ENCODE measurements around the gene KCNH5.
"Not testable (repeated sequence)": the region's sequence is repeated elsewhere in the genome, so short reads cannot be mapped to it uniquely, and the experiment has no call there.

Gene KCNH5

DNA sequence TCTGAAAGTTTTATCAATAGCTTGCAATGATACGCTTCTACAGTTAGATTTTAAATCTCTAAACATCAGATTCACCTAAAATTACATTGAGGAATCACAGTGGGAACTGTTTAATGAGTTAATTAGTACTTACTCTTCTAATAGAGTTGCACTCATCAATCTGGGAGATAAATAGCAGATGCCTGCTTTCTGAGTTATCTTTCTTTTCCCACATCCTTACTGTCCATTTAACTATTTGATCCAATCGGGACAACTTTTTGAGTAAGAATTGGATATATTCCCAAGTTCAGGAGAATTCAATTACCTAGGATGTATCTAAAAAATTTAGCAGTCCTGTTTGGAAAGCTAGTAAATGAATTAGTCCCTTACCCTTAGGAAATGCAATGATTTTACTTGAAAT is 162.3 kb downstream of the KCNH5 start:
- DNase-seq, result no peak

DNA sequence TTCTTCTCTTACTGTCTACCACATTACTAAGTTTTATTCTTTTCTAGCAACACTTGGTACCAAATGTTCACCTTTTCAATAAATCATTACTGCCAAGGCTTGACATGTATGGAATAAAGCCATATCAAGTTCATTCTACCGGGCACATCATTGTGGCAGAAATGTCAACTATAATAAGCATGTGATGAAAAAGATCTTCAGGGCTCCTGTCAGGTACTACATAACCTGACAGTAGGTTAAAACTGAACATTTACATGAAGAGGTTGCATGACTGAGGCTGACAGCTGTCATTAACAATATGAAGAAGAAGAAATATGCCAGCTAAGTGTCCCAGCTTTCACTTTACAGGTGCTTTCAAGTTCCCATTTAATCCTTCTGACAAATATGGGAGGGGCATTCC is 178.9 kb downstream of the KCNH5 start:
- DNase-seq, result no peak

DNA sequence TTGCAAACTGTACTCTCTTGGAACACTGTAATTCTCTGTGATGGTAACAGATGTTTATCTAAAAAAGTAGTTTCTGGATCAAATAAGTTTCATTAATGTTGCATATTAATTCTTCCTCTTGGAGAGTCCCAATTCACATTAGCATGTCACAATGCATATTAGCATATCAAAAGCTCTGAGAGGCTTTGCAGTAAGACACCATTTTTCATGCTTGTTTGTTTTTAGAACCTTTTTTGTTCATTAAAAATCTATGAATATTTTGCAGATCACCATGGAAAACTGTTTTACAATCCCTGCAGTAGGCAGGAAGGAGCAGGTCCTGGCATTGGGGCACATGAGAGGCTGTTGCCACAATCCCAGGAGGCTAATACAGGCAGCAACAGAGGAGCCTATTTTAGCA is 180.7 kb downstream of the KCNH5 start:
- no peak for DNase-seq

DNA sequence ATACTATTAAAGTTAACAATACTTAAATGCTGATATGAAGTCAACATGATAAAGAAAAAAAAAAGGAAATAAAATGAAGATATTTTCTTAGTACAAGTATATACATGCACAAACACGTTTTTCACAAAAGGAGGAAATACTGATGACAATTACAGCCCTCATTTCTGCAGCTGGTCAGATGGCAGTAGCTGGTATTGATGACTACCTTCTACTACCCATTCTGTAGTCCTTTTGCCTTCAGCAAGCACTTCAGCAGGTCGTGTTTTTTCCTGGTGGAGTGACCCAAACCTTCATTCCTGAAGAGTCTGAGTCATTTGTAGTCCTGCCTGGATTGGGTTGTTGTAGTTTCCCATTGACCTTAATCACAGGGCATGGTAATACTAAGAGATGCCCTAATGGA is 187.2 kb downstream of the KCNH5 start:
- not testable (repeated sequence) for DNase-seq

DNA sequence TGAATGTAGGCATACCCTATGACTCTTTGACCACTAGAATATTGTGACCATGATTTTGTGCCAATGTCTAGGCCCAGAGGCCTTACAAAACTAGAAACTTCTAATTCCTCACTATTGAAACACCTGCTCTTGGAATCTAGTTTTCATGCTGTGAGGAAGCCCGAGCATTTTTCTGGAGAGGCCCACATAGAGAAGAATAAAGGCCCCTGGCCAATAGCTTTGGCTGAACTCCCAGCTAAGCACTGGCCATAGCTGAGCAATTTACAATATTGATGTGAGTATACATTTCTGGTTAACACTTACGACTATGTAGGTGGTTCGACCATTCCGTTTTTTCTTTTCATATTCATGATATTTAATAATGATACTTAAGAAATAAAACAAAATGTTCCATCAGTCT is 190.3 kb downstream of the KCNH5 start:
- no peak for DNase-seq

DNA sequence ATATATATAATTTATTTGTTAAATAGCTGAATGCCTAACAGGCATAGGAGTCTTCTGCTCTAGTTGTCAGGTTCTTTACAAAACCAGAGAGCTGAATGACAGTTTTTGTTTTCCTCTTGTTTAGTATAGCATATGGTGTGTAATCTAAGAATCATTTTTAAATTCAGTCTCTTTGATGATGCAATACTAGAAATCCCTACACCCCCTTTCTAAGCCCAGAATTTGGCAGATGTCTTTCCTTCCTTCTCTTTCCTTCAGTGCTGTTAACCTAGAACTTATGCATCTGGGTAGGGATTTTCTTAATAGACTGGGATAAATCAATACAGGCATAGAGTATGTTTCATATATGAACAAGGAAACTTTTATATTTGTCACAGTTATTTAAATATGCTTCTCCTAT is 198.1 kb downstream of the KCNH5 start:
- no peak for DNase-seq

DNA sequence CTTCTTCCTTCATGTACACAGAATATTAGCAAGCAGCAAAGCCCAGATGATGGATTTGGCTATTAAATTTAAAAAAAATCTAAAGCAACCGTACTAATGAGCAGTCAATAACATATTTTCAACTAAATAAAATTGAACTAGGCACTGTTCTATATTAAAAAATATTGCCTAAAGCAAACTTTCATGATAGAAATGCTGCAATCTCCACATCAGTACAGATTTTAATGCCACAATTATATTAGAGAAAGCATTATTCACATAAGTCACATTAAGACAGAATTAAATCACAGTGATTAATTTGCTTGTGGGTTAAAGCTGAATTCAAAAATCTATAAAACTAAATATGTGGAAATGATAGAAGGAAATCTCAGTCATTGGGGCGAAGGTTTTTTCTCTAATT is 200.7 kb downstream of the KCNH5 start:
- DNase-seq, result no peak

DNA sequence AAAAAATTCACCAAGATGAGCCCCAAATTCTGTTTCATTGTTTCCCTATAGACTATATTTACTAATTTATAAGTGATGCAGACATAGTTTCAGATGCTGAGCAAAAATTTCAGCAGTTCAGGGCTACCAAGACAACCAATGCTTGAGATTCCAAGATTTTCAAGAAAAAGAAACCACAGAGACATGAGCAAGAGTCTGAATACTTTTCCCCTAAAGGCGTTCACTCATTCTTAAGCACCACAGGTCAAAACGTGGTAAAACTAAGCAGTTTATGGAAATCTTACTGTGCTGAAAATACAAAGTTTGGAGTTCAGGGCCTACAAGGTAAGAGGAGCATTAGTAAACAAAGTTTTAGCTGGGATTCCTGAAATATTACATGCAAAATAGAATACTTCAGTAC is 221.2 kb downstream of the KCNH5 start:
- DNase-seq, result no peak

DNA sequence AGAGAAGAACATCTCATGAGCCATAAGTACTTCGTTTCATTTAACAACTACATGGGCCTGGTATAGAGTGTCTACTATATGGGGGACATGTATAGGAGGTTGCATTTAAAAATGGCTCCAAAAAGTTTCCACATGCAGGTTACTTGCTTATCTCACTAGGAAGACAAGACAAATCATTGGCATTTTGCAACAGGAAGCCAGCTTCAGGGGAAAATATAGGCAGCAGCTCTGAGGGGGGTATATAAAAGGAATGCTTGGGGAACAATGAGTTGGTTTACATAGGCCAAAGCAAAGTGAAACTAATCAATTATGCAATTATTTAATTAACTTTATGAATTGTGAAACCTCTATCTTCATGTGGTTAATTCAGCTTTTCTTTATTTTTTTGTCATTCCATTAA is 225.3 kb downstream of the KCNH5 start:
- no peak for DNase-seq

DNA sequence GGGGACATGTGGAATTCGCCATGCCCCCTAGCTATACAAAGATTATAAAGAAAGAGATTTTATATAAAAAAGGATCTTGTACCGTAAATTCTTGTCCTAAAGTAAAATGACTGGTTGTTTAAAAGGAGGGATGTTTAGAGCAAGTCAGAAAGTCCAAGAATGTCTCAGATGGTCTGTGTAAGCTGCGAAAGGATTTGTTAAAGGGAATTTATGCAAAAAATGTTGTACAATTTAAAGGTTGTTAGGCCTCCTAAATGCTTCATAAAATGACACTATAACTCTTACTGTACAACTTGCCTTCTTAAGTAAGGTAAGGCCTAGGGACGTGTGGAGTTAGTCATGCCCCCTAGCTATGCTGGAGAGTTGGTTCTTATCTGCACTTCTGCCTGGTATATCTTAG is 237.6 kb downstream of the KCNH5 start:
- DNase-seq, result no peak

DNA sequence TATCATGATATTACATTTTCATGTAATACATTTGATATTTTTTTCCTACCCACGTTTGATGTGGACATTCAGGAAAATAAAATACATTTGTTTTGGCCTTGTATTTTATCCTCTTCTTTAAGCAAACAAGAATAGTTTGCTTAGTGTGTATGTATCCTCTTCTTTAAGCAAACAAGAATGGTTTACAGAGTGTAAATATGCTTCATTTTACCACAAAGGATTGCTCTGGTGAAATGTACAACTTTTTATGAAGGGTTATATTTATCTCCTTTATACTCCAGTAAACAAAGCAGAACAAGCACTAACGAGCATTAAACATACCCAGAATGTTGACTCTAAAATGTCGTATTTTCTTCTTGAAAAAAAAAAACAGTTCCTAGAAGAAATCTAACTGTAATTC is 244.7 kb downstream of the KCNH5 start:
- DNase-seq, result no peak

DNA sequence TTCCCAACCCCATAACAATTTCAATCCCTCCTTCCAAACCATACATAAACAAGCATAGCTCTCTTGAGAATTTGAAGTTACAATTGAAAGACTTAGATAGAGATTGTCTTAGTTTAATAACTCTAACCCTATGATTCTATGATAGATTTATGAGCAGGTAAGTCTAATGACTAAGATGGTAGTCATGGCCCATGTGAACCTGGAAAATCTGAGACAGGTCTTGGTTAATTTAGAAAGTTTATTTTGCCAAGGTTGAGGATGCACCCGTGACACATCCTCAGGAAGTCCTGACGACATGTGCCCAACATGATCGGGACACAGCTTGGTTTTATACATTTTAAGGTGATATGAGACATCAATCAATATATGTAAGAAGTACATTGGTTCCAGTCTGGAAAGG is 248.8 kb downstream of the KCNH5 start:
- no peak for DNase-seq

DNA sequence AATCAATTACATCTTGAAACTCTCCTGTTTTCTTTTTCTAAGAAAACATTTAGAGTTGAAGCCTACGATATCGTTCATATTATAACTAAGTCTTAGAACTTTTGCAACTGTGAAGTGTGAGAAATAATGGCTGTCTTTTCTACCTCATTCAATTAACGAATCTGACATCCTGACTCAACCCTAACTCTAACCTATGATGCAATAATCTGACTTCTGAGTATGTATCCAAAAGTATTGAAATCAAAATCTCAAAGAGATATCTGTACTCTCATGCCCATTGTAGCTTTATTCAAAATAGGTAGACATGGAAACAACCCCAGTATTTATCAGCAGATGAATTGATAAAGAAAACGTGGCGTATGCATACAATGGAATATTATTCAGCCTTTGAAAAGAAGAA is 252.7 kb downstream of the KCNH5 start:
- no peak for DNase-seq

DNA sequence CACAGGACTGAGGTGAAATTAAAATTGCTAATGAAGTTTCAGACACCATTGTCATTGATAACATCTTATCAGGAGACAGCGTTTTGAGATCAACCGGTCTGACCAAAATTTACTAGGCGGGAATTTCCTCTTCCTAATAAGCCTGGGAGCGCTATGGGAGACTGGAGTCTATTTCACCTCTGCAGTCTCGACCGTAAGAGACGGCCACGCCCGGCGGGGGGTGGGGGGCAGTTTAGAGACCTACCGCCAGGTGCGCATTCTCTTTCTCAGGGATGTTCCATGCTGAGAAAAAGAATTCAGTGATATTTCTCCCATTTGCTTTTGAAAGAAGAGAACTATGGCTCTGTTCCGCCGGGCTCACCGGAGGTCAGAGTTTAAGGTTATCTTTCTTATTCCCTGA is 263.9 kb downstream of the KCNH5 start:
- DNase-seq, result not testable (repeated sequence)

DNA sequence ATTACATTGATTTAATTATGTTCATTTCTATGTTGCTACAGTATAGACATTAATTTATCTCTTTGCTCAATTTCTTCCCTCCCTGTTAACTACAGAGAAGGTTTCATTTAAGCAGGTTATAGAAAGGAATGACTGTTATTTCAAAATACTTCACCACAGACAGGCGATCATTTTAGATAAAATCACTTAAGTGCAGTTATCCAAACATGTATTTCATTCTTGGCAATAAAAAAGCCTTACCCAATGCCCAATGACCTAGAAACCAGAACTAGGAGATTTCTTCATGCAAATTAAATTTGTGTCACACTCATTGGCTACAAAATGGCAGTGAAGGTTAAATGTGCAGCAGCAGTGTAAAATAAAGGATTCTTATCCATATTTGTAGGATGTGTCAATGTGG is 266.4 kb downstream of the KCNH5 start:
- DNase-seq, result no peak

DNA sequence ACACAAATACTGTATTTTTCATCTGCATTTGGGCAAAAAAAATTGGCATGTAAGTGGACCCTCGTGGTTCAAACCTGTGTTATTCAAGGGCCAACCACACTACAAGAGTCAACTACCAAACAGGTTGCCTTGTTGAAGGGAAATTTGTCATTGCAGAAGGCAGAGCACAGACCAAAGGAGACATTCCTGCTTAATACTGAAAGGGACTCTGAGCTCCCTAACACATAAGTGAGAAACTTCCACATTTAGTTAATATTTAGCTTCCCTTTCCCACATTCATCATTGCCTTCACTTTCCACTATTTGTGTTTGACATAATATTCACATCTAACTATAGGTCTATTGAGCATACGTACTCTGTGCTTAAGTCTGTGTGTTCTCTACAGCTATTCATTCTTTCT is 266.9 kb downstream of the KCNH5 start:
- no peak for DNase-seq

DNA sequence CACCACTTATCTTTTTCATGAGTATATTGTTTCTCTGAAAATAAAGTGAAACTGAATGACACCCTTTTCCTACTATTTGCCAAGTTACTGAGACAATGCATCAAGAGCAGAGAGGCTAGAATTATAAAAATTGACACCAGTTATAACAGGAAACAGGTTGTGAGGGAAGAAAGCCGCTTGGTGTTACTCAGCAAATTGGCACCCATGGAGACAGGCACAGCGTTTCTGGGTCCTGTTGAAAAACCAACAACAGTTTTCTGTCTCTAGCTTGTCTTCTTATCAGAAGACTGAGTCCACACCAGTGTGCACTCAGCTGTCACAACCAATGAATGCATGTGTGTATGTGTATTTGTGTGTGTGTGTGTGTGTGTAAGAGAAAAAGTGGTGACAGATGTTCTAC is 267.7 kb downstream of the KCNH5 start:
- DNase-seq, result no peak

DNA sequence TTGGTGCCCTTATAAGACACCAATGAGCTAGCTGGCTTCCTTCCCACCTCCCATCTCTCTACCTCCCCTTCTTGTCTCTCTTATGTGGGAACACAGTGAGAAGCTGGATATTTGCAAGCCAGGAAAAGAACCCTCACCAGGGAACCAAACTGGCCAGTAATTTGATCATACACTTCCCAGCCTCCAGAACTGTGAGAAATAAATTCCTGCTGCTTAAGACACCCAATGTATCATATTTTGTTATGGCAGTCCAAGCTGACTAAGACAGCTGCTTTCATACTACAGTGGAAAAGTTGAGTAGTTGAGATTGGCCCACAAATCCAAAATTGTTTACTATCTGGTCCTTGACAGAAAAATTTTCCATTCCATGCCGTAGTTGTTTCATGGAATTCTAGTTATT is 269.0 kb downstream of the KCNH5 start:
- no peak for DNase-seq

DNA sequence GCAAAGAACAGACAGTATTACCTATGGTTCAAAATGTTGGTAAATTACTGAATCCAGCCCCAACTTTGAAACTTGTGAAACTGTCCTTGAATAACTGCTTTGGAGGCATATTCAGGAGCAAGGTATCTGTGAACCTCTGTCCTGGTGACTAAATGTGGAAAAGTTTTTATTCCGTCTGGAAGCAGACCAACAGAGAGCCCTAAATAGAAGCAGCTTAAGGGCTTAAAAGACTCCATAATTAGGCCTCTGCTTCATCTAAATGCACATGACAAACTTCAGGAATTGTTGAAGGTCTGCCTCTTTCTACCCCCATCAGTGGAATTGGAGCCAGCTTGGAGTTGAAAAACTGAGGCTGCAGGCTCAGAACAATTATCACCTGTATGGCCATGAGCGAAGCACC is 276.5 kb downstream of the KCNH5 start:
- no peak for DNase-seq

DNA sequence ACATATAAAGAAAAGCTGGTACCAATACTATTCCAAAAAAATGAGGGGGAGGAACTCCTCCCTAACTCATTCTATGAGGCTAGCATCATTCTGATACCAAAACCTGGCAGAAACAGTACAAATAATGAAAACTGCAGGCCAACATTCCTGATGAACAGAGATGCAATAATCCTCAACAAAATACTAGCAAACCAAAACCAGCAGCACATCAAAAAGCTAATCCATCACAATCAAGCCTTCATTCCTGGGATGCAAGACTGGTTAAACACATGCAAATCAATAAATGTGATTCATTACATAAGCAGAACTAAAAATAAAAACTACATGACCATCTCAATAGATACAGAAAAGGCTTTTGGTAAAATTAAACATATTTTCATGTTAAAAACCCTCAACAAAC is 281.3 kb downstream of the KCNH5 start:
- no peak for DNase-seq

DNA sequence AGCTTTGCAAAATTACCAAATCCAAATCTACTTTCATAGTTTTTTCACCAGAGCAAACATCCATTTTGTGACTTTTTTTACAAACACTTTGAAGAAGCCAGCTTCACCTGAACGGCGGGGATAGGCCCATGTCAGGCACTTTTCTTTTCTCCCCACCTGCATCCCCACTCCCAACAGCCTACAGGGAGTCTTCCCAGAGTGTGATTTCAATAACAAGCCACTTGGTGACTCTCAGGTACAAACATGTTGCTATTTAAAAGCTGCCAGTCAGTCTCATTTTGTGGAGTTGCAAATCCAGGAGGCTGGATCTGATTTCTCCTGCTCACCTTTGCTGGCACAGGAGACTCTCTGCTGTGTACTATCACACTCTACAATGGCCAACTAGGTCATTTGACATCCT is 285.5 kb downstream of the KCNH5 start:
- no peak for DNase-seq

DNA sequence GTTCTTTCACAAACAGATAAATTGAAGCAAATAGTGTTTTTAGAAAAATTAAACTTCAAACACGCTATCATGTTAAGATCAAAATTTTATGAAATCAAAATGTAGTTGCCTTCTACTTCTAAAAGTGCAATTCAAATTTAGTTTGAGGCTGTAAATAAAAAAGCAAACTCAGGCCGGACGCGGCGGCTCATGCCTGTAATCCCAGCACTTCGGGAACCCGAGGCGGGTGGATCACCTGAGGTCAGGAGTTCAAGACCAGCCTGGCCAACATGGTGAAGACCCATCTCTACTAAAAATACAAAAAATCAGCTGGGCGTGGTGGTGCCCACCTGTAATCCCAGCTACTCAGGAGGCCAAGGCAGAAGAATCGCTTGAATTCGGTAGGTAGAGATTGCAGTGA is 298.4 kb downstream of the KCNH5 start:
- DNase-seq, result not testable (repeated sequence)

DNA sequence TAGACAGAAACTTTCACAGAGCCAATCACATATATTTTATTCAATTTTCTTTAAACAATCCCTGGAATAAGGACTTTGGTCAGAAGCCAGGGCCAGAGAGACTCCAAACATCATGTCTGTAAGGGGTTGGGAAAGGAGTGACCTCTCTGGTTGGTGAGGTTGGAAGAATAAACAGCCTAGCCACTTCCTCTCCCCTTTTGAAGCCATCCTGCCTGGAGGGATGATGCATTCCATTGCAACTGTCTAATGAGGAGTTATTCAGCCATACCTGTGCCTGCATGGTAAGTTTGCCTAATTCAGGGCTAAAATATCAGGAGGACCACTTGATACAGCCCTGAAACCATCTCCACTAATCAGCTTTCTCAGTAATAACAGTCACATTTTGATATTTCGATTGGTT is 299.8 kb downstream of the KCNH5 start:
- DNase-seq, result no peak

DNA sequence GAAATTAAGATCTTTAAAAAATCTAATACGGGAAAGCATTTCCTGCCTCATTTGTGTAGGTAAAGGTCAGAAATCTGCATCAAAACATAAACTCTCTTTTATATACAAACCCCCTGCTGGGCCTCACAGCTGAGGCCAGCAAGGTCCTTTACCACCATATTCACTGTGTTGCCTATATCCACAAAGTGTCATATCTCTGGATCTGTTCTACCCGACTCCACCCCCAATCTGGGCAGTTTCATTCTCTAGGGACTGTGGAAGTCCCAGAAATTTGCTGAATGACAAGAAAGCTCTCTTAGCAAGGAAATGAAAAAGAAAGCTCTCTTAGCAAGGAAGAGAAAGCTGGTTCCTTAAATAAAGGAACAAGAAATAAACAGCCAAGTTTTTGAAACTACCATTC is 301.7 kb downstream of the KCNH5 start:
- DNase-seq, result no peak

DNA sequence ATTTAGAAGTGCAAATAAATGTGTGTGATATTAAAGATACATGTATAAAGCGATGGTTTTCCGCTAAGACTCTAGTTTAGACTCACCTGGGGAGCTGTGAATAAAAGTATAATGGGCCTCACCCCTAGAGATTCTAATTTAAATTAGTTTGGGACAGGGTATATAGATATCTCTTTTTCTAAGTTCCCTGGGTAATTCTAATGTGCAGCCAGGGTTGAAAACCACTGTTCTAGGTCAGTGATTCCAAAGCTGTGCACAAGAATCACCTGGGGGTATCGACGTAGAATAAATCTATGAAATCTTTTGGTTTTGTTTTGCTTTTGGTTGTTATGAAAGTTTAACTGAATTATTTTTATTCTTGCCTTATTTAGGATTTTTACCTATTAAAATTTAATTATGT is 302.1 kb downstream of the KCNH5 start:
- no peak for DNase-seq

DNA sequence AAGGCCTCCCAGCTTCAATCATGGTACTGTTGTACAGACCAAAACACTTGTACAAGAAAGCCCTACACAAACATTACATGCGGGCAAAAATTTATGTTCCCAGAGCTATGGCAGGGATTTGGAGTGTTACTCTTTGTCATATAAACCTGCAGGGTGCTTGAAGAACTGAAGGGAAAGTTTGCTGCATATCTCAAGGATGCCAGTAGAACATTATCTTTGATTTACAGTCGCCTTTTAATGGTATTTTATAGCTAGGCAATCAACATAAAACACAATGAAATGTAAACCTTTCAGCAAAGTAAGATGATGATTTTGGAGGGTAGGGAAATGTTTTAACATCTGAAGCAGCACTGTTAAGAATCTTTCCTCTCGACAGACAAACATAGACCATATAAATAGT is 305.6 kb downstream of the KCNH5 start:
- no peak for DNase-seq
